Stimulated activated CD8-positive, alpha-beta memory T cell treated with anti-CD3 and anti-CD28 coated beads, Interleukin-12 subunit alpha, Interleukin-12 subunit beta, amount 100 ng/mL, for 24 hours (primary cell): ENCODE measurements around the gene YPEL1.
"Not testable (repeated sequence)": the region's sequence is repeated elsewhere in the genome, so short reads cannot be mapped to it uniquely, and the experiment has no call there.

ENCODE experiments used
- DNase-seq: peaks from one replicate; pipeline ENCODE4 v3.0.0-alpha.2; 2020; ENCODE audit errors: extremely low read depth

YPEL1 gene

DNA sequence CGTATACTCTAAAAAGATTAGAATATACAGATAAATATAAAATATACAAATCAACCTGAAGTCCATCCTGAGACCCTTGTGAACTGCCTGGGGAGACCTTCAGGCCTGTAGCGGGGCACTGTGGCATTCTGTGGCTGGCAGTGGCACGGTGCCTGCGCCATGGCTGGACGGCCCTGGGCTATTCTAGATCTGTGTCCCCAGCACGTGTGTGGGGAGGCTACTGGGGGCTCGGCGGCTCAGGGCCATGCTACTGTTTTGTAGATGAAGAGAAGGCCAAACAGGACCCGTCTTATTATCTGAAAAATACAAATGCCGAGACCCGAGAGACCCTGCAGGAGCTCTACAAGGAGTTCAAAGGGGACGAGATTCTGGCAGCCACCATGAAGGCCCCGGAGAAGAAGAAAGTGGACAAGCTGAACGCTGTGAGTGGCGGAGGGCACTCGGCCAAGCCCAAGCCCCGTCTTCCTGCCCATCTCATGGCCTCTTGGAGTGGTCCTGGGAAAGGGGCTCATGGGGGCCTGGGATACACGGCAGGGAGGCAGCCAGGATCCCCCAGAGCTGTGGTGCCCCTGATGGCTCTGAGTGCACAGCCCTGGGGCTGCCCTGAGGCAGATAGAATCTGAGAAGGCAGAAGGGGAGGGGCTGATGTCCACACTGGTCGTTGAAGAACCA lies 51.0 kb downstream of the YPEL1 start:
- DNase-seq: no peak

DNA sequence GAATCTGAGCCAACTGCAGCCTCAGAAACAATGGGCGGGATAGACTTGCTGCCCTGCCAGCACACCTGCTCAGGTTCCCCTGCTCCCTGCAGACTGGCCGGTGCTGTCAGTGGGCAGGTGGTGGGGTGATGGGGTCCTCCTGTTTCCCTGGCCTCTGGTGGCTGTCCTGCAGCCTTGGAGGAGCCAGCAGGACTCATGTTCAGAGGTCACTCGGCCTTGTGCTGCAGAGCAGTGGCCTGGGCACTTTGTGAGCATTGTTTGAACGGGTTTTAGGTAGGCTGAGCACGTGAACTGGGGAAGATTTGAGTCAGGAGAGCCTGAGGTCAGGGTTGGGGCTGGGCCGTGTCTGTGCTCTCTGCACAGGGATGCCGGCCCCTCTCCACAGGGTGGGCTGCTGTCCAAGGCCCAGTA lies 52.2 kb downstream of the YPEL1 start:
- no peak for DNase-seq

DNA sequence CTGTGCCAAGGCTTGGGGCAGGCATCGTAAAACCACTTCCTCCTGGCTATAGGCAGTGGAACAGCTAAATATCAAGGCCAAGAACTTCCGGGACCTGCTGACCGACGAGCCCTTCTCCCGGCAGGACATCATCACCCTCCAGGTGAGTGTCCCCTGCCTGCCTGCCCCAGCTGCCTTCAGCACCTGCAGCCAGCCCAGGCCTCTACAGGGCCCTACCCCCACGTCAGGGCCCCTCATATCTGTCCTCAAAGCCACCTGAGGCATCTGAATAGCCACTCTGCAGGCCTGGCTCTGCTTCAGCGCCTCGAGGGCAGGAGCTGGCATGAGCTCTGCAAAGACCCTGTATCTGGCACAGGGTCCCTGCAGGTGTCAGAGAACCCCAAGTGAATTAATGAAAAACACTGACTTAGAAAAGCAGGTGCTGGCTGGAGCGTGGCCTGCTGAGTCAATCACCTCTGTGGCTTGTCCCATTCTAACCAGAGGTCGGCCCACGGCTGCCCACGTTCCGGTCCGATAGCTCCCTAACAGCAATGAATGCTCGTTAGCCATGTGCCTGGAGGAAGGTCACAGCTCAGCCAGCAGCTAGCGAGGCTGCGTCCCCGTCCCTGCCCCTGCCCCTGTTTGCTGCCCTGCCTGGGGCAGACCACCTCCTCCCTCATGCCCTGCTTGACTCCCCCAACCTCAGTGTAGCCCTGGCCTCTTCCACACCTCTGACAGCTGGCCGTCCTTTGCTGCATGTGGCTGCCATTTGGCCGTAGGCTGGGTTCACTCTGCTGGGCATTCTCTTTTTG lies 53.0 kb downstream of the YPEL1 start:
- DNase-seq: no peak

DNA sequence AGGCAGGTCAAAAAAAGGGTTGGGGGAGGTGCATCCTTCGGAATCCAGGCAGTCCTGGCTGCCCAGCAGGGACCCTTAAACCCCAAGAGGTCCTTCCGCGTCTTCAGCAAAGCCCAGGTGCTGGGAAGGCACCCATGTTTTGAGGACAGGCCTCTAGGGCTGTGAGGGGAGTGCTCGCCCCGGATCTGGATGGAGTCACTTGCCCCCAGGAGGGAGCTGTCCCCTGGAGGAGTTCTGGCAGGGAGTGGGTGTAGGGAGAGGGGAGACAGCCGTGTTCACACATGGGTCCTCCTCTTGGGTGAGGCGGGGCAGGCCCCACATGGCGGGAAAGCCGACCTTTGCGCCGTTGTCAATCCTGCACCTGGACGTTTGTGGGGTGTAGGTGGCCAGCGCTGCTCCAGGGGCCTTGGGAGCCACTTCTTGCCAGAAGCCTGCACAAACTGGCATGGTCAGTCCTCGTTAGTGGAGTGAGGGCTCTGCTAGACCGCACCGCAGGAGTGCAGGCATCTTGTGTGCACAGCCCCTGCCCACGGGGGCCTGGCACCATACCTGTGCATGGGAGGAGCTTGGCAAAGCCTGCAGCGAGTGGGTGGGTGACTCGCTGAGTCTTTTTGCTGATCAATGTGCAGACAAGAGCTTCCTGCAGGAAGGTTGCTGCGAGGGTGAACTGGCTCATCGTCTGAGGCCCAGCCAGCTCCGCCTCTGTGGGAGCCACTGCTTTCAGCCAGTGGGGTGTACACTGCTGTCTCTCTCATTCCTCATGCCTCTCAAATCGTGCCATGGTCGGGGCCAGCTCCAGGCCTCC lies 53.8 kb downstream of the YPEL1 start:
- no peak for DNase-seq

DNA sequence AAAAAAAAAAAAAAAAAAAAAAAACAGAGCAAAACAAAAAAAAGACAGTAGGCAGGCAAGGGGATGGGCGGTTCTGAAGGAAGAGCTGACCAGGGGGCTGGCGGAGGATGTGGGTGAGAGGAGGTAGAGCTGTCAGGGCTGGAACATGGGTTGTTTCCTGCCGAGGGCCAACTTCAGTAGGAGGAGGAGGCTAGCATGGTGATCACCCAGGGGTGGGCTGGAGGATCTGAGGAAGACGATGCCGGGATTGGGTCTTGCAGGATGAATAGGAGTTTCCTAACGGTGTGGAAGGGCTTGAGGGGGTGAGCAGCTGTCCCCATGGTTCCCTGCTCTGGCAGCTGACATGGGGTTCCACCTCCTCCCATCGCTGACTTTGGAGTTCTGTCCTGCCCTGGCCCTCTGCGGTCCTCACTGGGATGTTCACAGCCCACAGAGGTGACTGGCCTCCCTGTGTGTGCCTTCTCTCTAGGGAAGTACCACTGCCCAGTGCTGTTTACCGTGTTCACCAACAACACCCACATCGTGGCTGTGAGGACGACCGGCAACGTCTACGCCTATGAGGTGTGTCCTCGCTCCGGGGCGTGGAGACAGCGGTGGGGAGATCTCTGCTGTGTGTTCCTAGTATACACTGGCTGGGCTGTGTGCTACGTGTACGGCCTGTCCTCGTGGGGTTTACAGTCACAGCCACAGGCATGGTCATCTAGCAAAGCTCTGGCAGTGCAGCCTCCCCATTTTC lies 54.6 kb downstream of the YPEL1 start:
- DNase-seq: no peak

DNA sequence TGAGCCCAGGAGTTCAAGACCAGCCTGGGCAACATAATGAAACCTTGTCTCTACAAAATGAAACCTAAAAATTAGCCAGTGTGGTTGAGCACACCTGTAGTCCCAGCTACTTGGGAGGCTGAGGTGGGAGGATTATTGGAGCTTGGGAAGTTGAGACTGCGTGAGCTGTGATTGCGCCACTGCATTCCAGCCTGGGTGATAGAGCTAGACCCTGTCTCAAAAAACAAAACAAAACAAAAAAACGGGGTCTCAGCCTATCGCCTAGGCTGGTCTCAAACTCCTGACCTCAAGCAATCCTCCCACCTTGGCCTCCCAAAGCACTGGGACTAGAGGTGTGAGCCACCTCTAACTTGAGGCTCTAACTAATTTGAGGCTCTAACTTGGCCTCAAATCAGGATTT lies 56.2 kb downstream of the YPEL1 start:
- no peak for DNase-seq

DNA sequence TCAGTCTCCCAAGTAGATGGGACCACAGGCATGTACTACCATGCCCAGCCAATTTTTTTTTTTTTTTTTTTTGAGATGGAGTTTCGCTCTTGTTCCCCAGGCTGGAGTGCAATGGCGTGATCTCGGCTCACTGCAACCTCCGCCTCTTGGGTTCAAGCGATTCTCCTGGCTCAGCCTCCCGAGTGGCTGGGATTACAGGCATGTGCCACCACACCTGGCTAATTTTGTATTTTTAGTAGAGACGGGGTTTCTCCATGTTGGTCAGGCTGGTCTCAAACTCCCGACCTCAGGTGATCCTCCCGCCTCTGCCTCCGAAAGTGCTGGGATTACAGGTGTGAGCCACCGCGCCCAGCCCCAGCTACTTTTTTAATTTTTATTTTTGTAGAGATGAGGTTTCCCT lies 56.8 kb downstream of the YPEL1 start:
- not testable (repeated sequence) for DNase-seq

DNA sequence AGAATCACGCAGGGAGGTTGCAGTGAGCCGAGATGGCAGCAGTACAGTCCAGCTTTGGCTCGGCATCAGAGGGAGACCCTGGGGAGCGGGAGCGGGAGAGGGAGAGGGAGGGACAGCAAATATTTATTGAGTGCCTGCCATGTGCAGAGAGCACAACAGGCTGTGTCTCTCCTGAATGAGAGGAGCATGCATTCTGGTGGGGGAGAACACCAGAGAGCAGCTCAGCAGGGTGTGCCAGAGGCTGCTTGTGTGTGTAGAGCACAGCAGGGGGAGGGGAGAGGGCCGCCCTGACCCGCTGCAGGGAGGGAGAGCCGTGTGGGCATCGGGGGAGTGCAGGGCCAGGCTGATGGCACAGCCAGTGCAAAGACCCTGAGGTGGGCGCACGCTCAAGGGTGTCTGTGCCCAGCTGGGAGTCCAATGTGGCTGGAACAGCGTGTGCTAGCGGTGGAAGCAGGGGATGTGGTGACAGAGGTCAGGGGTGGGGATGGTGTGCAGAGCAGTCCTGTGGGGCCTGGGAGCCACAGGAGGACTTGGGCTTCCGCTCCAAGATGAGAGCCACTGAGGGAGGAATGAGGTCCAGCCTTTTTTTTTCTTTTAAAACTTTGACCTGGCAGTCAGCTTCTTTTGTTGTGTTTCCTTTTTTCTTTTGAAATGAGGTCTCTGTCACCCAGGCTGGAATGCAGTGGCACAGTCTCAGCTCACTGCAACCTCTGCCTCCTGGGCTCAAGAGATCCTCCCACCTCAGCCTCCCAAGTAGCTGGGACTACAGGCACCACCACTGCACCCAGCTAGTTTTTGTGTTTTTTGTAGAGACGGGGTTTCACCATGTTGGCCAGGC lies 57.8 kb downstream of the YPEL1 start:
- DNase-seq: no peak

DNA sequence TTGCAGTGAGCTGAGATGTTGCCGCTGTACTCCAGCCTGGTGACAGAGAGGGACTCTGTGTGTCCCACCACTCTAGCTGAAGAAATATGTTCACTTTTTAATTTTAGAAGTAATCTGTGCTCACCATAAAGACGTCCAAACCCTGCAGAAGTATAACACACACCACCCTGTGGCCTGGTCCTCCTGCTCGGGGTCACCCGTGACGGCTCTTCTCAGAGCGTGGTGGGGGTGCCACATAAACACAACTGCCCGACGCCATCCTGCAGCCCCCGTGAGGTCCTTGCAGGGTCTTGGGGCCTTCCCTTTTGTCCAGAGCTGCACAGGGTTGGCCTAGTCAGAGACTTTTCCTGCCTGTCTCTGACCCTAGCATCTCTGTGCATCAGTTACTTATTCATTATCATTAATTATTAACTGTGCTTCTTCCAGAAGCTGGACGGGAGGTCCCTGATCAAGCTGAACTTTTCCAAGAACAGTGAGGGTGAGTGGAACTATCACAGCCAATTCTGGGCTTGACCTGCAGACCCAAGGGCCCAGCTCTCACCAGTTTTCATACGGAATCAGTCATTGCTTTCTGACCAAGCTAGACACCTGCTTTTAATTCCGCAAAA lies 60.9 kb downstream of the YPEL1 start:
- no peak for DNase-seq

DNA sequence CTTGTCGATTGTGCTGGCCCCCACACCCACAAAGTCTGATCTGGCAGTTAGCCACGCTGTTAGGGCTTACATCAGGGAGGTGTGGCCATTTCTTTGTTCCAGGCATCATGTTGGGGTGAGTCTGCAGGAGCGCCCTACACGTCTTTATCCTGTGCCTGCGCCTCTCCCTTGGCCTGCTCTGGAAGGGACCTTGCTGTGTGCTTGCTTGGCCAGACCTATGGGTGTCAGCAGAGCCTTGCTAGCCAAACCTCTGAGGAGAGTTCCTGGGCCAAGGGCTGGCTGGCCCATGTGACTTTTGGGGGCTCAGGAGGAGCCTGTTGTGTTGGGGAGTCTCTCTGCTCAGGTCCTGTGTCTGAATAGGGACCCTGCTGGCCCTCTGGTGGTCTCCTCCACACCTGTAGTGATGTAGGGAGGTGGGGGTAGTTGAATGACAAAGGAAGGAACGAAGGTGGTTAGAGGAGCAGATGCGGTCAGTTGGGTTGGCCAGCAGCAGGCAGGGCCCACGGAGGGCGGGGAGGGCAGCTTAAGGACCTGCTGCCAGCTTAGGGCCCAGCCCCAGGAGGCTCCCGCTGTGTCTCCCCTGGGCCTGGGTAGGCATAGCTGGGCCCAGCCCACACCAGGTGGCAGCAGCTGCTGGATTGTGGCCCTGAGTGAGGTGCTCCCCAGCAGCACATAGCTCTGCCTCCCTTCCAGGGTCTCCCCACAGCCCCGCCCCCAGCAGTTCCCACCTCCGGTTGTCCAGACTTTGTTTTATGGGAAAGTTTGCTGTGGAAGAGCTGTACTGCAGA lies 61.9 kb downstream of the YPEL1 start:
- no peak for DNase-seq

DNA sequence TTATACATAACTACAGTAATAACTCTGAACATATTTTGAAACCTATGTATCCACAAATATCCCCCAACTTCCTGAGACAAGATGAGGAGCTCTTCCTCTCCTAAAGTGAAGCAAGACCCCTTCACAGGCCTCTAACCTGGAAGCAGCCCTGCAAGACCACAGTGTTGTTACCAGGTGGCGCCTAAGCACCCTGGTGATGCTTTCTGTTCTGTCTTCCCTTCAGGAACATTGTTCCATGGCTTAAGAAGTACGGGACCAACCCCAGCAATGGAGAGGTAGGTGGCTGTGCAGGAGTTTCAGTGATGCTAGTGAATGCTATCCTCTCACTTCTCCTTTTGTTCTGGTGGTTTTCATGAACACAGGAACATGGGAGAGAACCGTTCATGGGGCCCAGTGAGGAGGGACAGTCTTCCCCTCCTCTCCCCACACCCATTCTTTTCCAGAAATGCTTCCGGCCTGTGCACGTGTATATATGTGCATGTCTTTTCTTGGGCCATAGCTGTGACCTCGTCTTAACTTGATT lies 63.4 kb downstream of the YPEL1 start:
- DNase-seq: no peak

DNA sequence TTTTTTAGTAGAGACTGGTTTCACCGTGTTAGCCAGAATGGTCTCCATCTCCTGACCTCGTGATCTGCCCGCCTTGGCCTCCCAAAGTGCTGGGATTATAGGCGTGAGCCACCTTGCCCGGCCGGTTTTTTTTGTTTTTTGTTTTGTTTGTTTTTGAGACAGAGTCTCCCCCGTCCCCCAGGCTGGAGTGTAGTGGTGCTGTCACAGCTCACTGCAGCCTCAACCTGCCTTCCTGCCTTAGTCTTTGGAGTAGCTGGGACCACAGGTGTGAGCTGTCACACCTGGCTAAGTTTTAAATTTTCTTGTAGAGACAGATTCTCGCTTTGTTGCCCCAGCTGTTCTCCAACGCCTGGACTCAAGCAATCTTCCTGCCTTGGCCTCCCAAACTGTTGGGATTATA lies 66.6 kb downstream of the YPEL1 start:
- DNase-seq: no peak

DNA sequence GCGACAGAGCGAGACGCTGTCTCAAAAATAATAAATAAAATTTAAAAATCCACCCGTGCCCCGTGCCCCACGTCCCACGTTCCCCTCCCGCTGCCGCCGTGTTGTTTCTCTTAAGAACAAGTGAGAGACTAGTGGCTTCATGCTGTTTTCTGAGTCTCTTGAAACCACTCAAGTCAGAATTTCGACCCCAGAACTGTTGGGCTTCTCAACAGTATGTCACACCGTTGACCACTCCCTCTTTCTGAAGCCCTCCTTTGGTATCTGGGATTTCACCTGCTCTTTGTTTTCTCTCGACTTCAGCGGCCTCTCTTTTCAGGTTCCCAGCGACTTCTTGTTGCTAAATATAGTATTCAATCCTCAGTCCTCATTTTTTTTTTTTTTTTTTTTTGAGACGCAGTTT lies 68.8 kb downstream of the YPEL1 start:
- DNase-seq: no peak

DNA sequence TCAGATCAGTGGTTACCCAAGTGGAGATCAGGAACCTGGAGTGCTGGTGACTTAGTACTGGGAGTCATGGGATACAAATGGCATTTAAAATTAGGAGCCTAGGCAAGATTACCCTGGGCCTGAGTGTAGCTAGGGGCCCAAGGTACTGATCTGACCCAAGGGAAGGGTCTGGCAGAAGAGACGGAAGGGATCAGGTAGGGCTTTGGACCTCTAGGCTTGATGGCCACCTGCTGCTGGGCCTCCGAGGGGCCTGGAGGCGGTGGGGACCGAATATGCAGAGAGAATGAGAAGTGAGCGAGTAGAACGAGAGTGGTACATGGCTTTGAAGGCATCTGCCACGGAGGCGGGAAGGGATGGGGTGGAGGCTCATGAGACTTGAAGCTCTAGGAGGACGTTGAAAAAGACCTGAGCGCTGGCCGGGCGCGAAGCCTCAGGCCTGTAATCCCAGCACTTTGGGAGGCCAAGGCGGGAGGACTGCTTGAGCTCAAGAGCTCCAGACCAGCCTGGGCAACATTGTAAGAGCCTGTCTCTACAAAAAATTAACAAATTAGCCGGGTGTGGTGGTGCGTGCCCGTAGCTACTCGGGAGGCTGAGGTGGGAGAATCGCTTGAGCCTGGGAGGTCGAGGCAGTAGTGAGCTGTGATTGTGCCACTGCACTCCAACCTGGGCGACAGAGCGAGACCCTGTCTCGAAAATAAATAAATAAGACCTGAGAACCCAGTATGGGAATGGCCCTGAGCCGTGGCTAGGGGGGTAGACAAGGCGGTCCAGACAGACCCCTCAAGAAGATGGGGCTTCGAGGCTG lies 70.3 kb downstream of the YPEL1 start:
- DNase-seq: no peak

DNA sequence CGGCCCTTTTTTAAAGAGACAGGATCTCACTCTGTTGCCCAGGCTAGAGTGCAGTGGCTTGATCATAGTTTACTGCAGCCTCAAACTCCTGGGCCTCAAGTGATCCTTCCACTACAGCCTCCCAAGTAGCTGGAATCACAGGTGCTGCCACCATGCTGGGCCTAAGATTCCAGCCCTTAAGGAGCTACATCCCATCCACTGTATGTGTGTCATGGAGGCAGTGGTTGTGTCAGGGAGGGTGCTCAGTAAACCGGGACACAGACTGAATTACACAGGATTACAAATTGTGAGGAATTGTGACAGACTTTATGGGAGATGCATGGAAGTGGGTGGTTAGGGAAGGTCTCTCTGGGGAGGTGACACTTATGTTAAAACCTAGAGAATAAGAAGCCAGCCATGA lies 71.9 kb downstream of the YPEL1 start:
- no peak for DNase-seq

DNA sequence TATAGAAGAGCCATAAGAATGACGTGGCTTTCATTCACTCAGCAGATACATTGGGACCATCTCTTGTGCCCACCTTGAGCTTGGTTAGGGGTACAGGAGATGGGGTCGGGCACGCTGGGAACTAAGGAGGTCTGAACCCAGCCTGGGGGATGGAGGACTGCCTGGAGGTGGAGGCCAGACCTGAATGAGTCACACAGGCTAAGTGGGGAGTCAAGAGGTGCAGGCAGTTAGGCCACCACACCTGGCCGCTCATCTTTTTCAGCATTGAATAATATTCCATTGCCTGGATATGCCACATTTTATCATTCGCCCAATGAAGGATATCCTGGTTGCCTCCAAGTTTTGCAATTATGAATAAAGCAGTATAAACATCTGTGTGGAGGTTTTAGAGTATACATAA lies 73.6 kb downstream of the YPEL1 start:
- no peak for DNase-seq

DNA sequence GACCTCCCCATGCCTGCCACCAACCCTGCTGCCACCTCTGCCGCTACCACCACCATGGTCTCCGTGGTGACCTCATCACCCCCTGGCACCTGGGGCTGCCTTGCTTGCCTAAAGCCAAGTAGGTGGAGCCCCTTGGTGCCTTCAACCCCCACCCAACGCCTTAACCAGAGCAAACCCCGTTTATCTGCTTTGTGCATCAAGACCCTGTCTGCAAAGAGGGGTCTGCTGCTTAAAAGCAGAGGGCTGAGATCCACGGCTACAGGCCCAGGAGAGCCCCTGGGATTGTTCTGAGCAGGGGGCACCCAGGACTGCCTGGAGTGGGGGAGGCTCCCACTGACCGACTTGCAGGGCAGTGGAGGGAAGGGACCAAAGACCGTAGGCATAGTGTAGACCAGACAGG lies 74.7 kb downstream of the YPEL1 start:
- no peak for DNase-seq

DNA sequence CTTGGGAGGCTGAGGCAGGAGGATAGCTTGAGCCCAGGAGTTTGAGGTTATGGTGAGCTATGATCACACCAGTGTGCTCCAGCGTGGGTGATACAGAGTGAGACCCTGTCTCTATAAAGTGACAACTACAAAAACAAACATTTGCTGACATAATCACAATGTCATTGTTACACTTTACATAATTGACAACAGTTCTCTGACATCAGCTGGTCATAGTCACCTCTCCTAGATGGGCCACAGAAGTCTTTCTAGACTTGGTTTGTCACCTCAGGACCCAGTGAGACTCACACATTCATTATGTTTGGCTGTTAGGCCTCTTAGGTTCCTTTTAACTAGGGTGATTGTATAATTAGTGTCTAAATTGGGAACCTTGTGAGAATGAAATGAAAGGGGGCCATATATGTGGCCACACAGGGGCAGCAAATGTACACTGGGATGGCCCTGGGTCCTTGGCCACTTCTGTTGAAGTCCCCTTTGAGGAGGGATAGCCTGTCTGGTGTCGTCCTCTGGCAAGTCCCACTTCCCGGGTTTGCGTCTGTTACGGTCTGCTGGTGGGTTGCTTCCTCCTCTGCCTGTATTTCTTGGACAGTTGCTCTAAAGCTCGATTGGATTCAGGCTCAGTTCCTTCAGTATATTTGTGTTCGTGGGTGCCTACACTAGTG lies 75.6 kb downstream of the YPEL1 start:
- no peak for DNase-seq
